GM12875 (cell line): ENCODE measurements around the gene PHKA2.

Source experiments
- H3K4me3 ChIP-seq: one replicate; pipeline ENCODE4 v1.5.1; 2011; ENCODE audit warnings: low read depth, low read length, control low read depth
- CTCF ChIP-seq: IDR thresholded peaks from 2 replicates; pipeline ENCODE4 v1.5.1; 2011; ENCODE audit warnings: low read depth, mild to moderate bottlenecking, control low read depth, inconsistent platforms, low read length, moderate library complexity, borderline replicate concordance; ENCODE audit not compliant: insufficient read depth

The PHKA2 gene

GRCh38 chrX:18962329-18962728 lies 21.6 kb downstream of the PHKA2 start:
- no peak for TF ChIP-seq CTCF
- H3K4me3 ChIP-seq: no peak overlapping the region

- H3K4me3 ChIP-seq: no peak overlapping the region
Observed at GRCh38 chrX:18961686-18962085, 22.2 kb downstream of the PHKA2 start.

GRCh38 chrX:18956303-18957032 lies 27.4 kb downstream of the PHKA2 start:
- no peak for TF ChIP-seq CTCF
- no peak overlapping the region for H3K4me3 ChIP-seq

More at GRCh38 chrX:18961686-18962085, 22.2 kb downstream of the PHKA2 start:
- TF ChIP-seq CTCF: no peak

- TF ChIP-seq CTCF: no peak
- H3K4me3 ChIP-seq: no peak overlapping the region
Observed at GRCh38 chrX:18955676-18956075, 28.2 kb downstream of the PHKA2 start.

GRCh38 chrX:18951032-18951431 lies 32.9 kb downstream of the PHKA2 start:
- H3K4me3 ChIP-seq: no peak overlapping the region
- TF ChIP-seq CTCF: no peak

GRCh38 chrX:18949944-18950301 lies 34.0 kb downstream of the PHKA2 start:
- TF ChIP-seq CTCF: no peak
- H3K4me3 ChIP-seq: no peak overlapping the region

GRCh38 chrX:18949291-18949943 lies 34.5 kb downstream of the PHKA2 start:
- TF ChIP-seq CTCF: no peak

More at GRCh38 chrX:18949291-18949943, 34.5 kb downstream of the PHKA2 start:
- H3K4me3 ChIP-seq: no peak overlapping the region
